GM18526 (cell line): Measurements from ENCODE around the gene SDR42E1.

Source experiments
- POLR2A ChIP-seq: IDR thresholded peaks from 3 replicates; pipeline ENCODE4 v1.6.1; 2011; ENCODE audit not compliant: insufficient read length; ENCODE audit errors: extremely low read depth

SDR42E1 gene

GRCh38 chr16:81939164-81940056, 71.9 kb downstream of the SDR42E1 start:
- no peak for TF ChIP-seq POLR2A
